ENCODE measurements around the gene NDUFS7. TPM values are rescaled to one million over a fixed set of nuclear protein-coding genes. Genes with fewer than 3 reads are reported as not detected.
"Not testable (repeated sequence)": the region's sequence is repeated elsewhere in the genome, so short reads cannot be mapped to it uniquely, and the experiment has no call there.

NDUFS7 gene
- total RNA-seq, 1 donor from 2014 or later, result 109 TPM

GRCh38 chr19:1438933-1439354 lies 55.2 kb downstream of the NDUFS7 start:
- H3K4me3 ChIP-seq (ENCODE audit: low read depth, low read length), result peak overlapping the region; percentile 78
- peaks cover 20% of the 10 kb centered on the region for H3K36me3 ChIP-seq (ENCODE audit: control insufficient read depth, insufficient read depth, low read length)
- TF ChIP-seq CTCF (IDR thresholded peaks at IDR 0.05; ENCODE audit: insufficient read depth, low read length, severe bottlenecking), result no peak
- FAIRE-seq (no peak), DNase-seq (ENCODE audit: low read depth) (no peak)
- no peaks in the 10 kb centered on the region for H3K27me3 ChIP-seq (ENCODE audit: control insufficient read depth, insufficient read depth, low read length)

- peak overlapping the region; percentile 78 for H3K4me3 ChIP-seq (ENCODE audit: low read depth, low read length)
- not testable (repeated sequence) for H3K27me3 ChIP-seq (ENCODE audit: control insufficient read depth, insufficient read depth, low read length); FAIRE-seq; DNase-seq (ENCODE audit: low read depth)
- H3K36me3 ChIP-seq (ENCODE audit: control insufficient read depth, insufficient read depth, low read length), result peaks cover 16% of the 10 kb centered on the region
Observed at GRCh38 chr19:1439525-1440417, 56.1 kb downstream of the NDUFS7 start.

- H3K36me3 ChIP-seq (ENCODE audit: control insufficient read depth, insufficient read depth, low read length), result peaks cover 16% of the 10 kb centered on the region
- no peak for DNase-seq (ENCODE audit: low read depth)
- H3K27me3 ChIP-seq (ENCODE audit: control insufficient read depth, insufficient read depth, low read length), result no peaks in the 10 kb centered on the region
- FAIRE-seq, result no peak
- TF ChIP-seq CTCF (IDR thresholded peaks at IDR 0.05; ENCODE audit: insufficient read depth, low read length, severe bottlenecking), result no peak
- H3K4me3 ChIP-seq (ENCODE audit: low read depth, low read length), result no peak overlapping the region
Observed at GRCh38 chr19:1440418-1440801, 56.7 kb downstream of the NDUFS7 start.

GRCh38 chr19:1441022-1441426 lies 57.3 kb downstream of the NDUFS7 start:
- Histone ChIP-seq H3K4me3 (ENCODE audit: low read depth, low read length) (no peak overlapping the region), H3K27me3 (ENCODE audit: control insufficient read depth, insufficient read depth, low read length) (no peaks in the 10 kb centered on the region), H3K36me3 (ENCODE audit: control insufficient read depth, insufficient read depth, low read length) (peaks cover 16% of the 10 kb centered on the region)
- FAIRE-seq, result no peak
- DNase-seq (ENCODE audit: low read depth), result no peak
- TF ChIP-seq CTCF (IDR thresholded peaks at IDR 0.05; ENCODE audit: insufficient read depth, low read length, severe bottlenecking), result no peak

GRCh38 chr19:1441677-1442438 lies 58.2 kb downstream of the NDUFS7 start:
- FAIRE-seq, result no peak
- H3K4me3 ChIP-seq (ENCODE audit: low read depth, low read length), result no peak overlapping the region
- TF ChIP-seq CTCF (IDR thresholded peaks at IDR 0.05; ENCODE audit: insufficient read depth, low read length, severe bottlenecking), result no peak
- peaks cover 16% of the 10 kb centered on the region for H3K36me3 ChIP-seq (ENCODE audit: control insufficient read depth, insufficient read depth, low read length)
- no peak for DNase-seq (ENCODE audit: low read depth)
- H3K27me3 ChIP-seq (ENCODE audit: control insufficient read depth, insufficient read depth, low read length), result peaks cover 7% of the 10 kb centered on the region

Other genes with a start within 250 kb of the NDUFS7 start
- gene SBNO2, start 209.6 kb upstream of the NDUFS7 start, total RNA-seq, result 16.8 and 22.8 TPM in 2 replicates
- gene STK11, start 178.1 kb upstream of the NDUFS7 start, total RNA-seq, result 110 and 117 TPM in 2 replicates
- gene CBARP, start 145.9 kb upstream of the NDUFS7 start, total RNA-seq, result 1.2 and 2.9 TPM in 2 replicates
- gene ATP5F1D, start 142.2 kb upstream of the NDUFS7 start, total RNA-seq, result 8.7 and 14.8 TPM in 2 replicates
- 15.8 and 31.1 TPM in 2 replicates for gene MIDN, start 135.3 kb upstream of the NDUFS7 start, total RNA-seq
- gene CIRBP, start 114.6 kb upstream of the NDUFS7 start, total RNA-seq, result 317 and 370 TPM in 2 replicates
- 20.8 and 27.1 TPM in 2 replicates for gene FAM174C, start 108.4 kb upstream of the NDUFS7 start, total RNA-seq
- not detected in 2 replicates for gene EFNA2, start 98.0 kb upstream of the NDUFS7 start, total RNA-seq
- 6.8 and 9.7 TPM in 2 replicates for gene GAMT, start 17.6 kb downstream of the NDUFS7 start, total RNA-seq
- gene DAZAP1, start 23.7 kb downstream of the NDUFS7 start, total RNA-seq, result 115 and 128 TPM in 2 replicates
- gene RPS15, start 54.5 kb downstream of the NDUFS7 start, total RNA-seq, result 380 and 966 TPM in 2 replicates
- under 0.01 TPM in 2 replicates for gene APC2, start 66.2 kb downstream of the NDUFS7 start, total RNA-seq
- gene C19orf25, start 95.3 kb downstream of the NDUFS7 start, total RNA-seq, result 24.7 and 33.3 TPM in 2 replicates
- 0.53 and 1.7 TPM in 2 replicates for gene PCSK4, start 106.4 kb downstream of the NDUFS7 start, total RNA-seq
- gene REEP6, start 107.3 kb downstream of the NDUFS7 start, total RNA-seq, result 2.1 and 3.6 TPM in 2 replicates
- 1.8 and 3.6 TPM in 2 replicates for gene ADAMTSL5, start 129.1 kb downstream of the NDUFS7 start, total RNA-seq
- not detected in 2 replicates for gene PLK5, start 140.2 kb downstream of the NDUFS7 start, total RNA-seq
- gene MEX3D, start 184.4 kb downstream of the NDUFS7 start, total RNA-seq, result 34.2 and 43.4 TPM in 2 replicates
- 64.3 and 75.3 TPM in 2 replicates for gene MBD3, start 209.0 kb downstream of the NDUFS7 start, total RNA-seq
- 43.4 and 113 TPM in 2 replicates for gene UQCR11, start 221.6 kb downstream of the NDUFS7 start, total RNA-seq

Data from bronchial epithelial cell (primary cell).